ENCODE results near the gene SRGAP1.

DNA sequence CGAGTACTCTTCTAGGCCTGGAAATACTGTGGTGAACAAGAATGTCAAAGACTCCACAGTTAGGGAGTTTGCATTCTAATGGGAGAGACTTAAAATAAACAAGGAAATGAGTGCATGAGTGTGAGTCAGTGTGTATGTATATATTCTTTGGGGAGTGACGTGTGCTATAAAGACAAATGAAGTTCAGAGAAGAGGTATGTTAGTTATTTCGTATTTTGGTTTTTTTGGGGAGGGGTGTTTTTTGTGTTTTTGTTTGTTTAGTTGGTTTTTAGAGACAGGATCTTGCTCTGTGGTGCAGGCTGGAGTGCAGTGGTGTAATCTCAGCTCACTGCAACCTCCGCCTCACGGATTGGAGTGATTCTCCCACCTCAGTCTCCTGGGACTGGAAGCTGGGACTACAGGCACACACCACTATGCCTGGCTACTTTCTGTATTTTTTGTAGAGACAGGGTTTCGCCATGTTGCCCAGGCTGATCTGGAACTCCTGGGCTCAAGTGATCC is 74.3 kb downstream of the SRGAP1 start:
- TF ChIP-seq, protein P1, sequence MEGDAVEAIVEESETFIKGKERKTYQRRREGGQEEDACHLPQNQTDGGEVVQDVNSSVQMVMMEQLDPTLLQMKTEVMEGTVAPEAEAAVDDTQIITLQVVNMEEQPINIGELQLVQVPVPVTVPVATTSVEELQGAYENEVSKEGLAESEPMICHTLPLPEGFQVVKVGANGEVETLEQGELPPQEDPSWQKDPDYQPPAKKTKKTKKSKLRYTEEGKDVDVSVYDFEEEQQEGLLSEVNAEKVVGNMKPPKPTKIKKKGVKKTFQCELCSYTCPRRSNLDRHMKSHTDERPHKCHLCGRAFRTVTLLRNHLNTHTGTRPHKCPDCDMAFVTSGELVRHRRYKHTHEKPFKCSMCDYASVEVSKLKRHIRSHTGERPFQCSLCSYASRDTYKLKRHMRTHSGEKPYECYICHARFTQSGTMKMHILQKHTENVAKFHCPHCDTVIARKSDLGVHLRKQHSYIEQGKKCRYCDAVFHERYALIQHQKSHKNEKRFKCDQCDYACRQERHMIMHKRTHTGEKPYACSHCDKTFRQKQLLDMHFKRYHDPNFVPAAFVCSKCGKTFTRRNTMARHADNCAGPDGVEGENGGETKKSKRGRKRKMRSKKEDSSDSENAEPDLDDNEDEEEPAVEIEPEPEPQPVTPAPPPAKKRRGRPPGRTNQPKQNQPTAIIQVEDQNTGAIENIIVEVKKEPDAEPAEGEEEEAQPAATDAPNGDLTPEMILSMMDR (IDR thresholded peaks at IDR 0.05), result no peak
- TF ChIP-seq EZH2 (IDR thresholded peaks at IDR 0.05), result no peak
